CD4-positive, alpha-beta T cell treated with Interleukin-4 for 1 hour (primary cell): ENCODE results near the gene MRPL18.
"Not testable (repeated sequence)": the region's sequence is repeated elsewhere in the genome, so short reads cannot be mapped to it uniquely, and the experiment has no call there.

Experiments
- DNase-seq, 2 donors: peaks; one replicate each; pipeline ENCODE4 v3.0.0-alpha.2; 2020 to 2022

Gene MRPL18

GRCh38 chr6:159817951-159818739 is 27.9 kb downstream of the MRPL18 start:
- DNase-seq = peak in 1 of 2 donors; percentile 14

- DNase-seq = no peak
Observed at GRCh38 chr6:159819098-159819497, 28.8 kb downstream of the MRPL18 start.

GRCh38 chr6:159819932-159820640 is 29.8 kb downstream of the MRPL18 start:
- DNase-seq = peak; percentile 22 to 31

- no peak for DNase-seq
Observed at GRCh38 chr6:159821122-159821521, 30.9 kb downstream of the MRPL18 start.

- no peak for DNase-seq
Observed at GRCh38 chr6:159821726-159822125, 31.5 kb downstream of the MRPL18 start.

- DNase-seq = no peak
Observed at GRCh38 chr6:159823953-159824352, 33.7 kb downstream of the MRPL18 start.

GRCh38 chr6:159824690-159825089 is 34.4 kb downstream of the MRPL18 start:
- DNase-seq = not testable (repeated sequence)

GRCh38 chr6:159826004-159826403 is 35.7 kb downstream of the MRPL18 start:
- DNase-seq = no peak

- no peak for DNase-seq
Observed at GRCh38 chr6:159826968-159827647, 36.8 kb downstream of the MRPL18 start.

- DNase-seq = no peak
Observed at GRCh38 chr6:159828074-159828473, 37.8 kb downstream of the MRPL18 start.

- no peak for DNase-seq
Observed at GRCh38 chr6:159829526-159829925, 39.3 kb downstream of the MRPL18 start.

- no peak for DNase-seq
Observed at GRCh38 chr6:159830501-159831372, 40.5 kb downstream of the MRPL18 start.

- no peak for DNase-seq
Observed at GRCh38 chr6:159831373-159831679, 41.1 kb downstream of the MRPL18 start.

GRCh38 chr6:159832946-159833345 is 42.7 kb downstream of the MRPL18 start:
- no peak for DNase-seq

- DNase-seq = no peak
Observed at GRCh38 chr6:159833556-159833955, 43.3 kb downstream of the MRPL18 start.

GRCh38 chr6:159833997-159834603 is 43.8 kb downstream of the MRPL18 start:
- no peak for DNase-seq

GRCh38 chr6:159836718-159837490 is 46.6 kb downstream of the MRPL18 start:
- no peak for DNase-seq

- DNase-seq = no peak
Observed at GRCh38 chr6:159837511-159837910, 47.2 kb downstream of the MRPL18 start.

GRCh38 chr6:159838020-159838744 is 47.9 kb downstream of the MRPL18 start:
- DNase-seq = no peak

GRCh38 chr6:159842035-159842434 is 51.8 kb downstream of the MRPL18 start:
- no peak for DNase-seq
